HG02610 (cell line): Measurements from ENCODE around the gene SFXN2.
"Not testable (repeated sequence)": the region's sequence is repeated elsewhere in the genome, so short reads cannot be mapped to it uniquely, and the experiment has no call there.

Source experiments
- ATAC-seq: cut with Tn5 transposase; IDR thresholded peaks from one replicate; pipeline ENCODE4 v1.9.1; 2021; ENCODE audit warnings: mild to moderate bottlenecking, moderate library complexity; ENCODE audit not compliant: unreplicated experiment

Gene SFXN2

GRCh38 chr10:102744374-102745051, 30.1 kb downstream of the SFXN2 start:
- ATAC-seq = no peak

- ATAC-seq = no peak
Observed at GRCh38 chr10:102745157-102745556, 30.7 kb downstream of the SFXN2 start.

GRCh38 chr10:102752266-102752930, 38.0 kb downstream of the SFXN2 start:
- no peak for ATAC-seq

GRCh38 chr10:102752934-102753664, 38.7 kb downstream of the SFXN2 start:
- no peak for ATAC-seq

DNA sequence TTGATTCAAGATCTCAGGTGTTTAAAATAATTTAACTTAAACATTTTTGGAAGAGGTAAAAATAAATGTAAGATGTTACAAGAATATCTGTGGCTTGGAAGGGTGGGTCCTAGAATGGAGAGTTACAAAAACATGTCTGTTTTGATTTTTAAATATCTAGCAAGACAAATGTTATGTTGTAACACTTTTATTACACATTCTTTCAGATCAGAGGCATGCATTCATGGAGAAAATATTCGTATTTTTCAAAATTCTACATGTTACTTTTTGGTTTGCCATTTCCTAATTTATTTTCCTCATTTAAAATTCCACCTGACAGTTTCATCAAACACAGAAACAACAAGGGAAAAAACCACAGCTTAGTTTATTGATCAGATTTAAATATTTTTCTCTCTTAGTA, 39.3 kb downstream of the SFXN2 start:
- no peak for ATAC-seq

DNA sequence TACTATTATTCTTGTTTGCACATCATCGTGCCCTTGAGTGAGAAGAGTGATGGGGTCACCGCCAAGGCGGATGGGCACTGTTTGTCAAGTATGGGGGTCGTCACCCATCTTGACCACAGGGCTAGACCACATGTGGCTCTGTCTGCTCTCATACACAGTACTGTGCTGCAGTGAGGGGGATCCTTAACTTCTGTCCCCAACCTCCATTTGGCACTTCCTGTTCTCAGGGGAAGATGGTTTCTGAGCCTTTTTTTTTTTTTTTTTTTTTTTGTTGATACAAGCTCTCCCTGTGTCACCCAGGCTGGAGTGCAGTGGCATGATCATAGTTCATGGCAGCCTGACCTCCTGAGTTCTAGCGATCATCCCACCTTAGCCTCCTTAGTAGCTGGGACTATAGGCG, 42.9 kb downstream of the SFXN2 start:
- no peak for ATAC-seq

DNA sequence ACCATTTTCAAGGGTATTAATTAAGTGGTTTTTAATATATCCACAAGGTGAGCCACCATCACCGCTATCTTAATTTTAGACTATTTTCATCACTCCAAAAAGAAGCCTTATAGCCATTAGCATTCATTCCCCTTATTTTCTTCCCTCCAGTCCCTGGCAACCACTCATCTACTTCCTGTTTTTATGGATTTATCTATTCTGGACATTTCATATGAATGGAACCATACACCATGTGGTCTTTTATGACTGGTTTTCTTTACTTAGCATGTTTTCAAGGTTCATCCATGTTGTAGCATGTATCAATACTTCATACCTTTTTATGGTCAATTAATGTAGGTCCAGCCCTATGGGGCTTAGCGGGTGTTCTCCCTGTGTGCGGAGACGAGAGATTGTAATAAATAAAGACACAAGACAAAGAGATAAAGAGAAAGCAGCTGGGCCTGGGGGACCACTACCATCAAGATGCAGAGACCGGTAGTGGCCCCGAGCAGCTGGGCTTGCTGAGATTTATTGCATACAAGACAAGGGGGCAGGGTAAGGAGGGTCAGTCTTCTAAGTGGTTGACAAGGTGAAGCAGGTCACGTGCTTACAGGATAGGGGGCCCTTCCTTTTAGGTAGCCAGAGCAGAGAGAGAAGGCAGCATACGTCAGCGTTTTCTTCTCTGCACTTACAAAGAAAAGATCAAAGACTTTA, 44.0 kb downstream of the SFXN2 start:
- ATAC-seq = no peak

GRCh38 chr10:102758933-102759262, 44.5 kb downstream of the SFXN2 start:
- not testable (repeated sequence) for ATAC-seq

GRCh38 chr10:102759497-102760210, 45.2 kb downstream of the SFXN2 start:
- no peak for ATAC-seq

DNA sequence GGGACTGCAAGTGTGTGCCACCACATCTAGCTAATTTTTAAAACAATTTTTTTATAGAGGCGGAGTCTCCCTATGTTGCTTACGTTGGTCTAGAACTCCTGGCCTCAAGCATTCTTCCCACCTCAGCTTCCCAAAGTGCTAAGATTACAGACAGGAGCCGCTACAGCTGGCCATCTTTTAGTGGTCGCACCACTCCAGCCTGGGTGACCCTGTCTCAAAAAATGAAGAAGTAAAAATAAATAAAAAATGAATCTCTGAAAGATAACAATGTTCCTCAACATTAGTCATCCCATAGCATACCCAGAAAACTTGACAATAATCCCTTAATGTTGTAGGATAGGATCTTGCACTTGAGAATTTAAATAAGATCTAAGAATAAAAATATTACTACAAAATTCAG, 47.5 kb downstream of the SFXN2 start:
- ATAC-seq = no peak

DNA sequence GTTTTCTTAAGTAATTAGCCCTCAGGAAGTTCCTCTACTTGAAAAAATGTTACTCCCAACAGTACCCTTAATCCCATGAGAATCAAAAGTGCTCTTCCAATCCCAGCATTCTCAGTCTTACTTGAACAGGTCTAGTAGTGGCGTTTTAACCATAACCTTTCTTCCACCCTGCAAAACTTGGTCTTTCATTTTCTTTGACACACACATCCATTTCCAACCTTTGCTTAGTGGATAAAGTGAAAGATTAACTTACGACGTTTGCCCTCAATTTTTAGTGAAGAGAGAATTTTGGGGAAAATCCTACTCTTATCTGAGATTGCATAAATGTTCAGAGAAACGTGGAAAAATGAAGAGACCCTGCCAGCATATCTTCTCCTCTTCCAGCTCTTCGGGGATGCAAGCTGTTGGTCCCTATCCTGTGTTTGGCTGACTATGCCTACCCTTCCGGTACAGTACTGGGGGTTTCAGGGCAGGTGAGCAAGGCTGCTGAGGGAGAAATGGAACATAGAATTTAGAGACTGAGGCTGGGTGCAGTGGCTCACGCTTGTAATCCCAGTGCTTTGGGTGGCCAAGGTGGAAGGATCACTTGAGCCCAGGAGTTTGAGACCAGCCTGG, 48.1 kb downstream of the SFXN2 start:
- no peak for ATAC-seq

- ATAC-seq = no peak
Observed at GRCh38 chr10:102763037-102763607, 48.7 kb downstream of the SFXN2 start.

DNA sequence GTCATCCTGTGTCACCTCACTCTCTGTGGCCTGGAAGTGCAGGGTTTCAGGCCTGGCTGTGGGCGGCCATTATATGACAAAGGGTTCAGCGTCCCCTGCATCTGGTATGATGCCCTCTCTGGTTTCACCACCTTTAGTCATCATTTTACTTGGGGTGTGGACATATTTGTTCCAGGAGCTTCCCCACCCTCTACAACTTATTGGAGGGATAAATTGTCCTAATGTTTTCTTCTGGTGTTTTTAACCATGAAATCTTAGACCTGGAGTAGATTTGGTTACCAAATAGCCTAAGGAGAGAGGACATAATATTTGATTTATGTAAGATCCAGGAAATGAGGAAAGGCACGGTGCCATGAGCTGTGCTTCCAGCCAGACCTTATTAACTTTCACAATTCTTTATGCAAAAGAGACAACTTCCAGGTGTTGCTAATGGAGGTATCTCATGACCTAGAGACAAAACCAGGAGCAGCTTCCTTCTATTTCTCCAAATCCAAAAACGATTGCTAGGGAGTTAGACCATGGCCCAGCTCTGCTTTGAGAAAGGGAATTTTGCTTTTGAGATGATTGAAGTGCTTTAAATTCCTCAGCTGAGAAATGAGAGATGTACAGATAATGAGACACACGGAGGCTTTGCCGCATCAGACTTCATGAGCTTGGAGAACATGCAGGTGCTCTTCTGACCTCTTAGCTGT, 50.2 kb downstream of the SFXN2 start:
- no peak for ATAC-seq

- no peak for ATAC-seq
Observed at GRCh38 chr10:102765336-102765735, 50.9 kb downstream of the SFXN2 start.

GRCh38 chr10:102767428-102768160, 53.2 kb downstream of the SFXN2 start:
- ATAC-seq = no peak

- ATAC-seq = no peak
Observed at GRCh38 chr10:102769375-102770107, 55.1 kb downstream of the SFXN2 start.

DNA sequence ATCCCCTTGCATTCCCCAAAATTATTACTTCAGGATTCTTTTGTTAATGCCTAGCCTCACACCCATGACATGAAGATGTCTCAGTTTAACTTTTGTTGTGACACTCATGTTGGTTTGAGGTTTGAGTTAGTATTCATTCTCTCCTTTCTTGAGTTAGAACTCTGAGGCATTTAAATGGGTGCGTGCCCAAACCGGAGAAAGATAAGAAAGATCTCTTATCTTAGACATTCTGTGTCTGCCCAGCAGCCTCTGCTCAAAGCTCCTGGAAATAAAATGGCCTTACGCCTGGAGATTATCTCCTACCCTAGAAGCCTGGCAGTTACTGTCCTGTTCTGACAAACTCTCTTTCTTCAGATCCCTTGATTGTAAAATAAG, 55.7 kb downstream of the SFXN2 start:
- no peak for ATAC-seq

DNA sequence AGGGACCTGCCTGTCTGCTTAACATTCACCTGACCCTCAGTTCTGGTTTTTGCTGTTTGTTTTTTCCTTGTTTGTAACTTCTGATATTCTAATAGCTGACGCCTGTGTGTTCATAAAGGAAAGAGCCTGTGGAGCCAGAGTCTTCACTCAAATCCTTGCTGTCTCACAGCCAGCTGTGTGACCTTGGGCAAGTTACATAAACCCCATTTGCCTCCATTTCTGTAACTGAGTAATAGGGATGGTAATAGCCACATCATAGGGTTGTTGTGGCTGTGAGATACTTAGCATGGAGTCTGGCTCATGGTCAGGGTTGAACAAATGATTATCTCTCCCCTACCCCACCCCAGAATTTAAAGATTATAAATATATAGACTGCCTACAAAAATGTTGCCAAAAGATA, 56.4 kb downstream of the SFXN2 start:
- ATAC-seq = no peak
